ENCODE results near the gene PMM1.

GRCh38 chr22:41619979-41620588, 30.4 kb upstream of the PMM1 start:
- TF ChIP-seq CTCF (optimal IDR thresholded peaks at IDR 0.05 in 1 of 3, IDR thresholded peaks at IDR 0.05 in 1 of 3, conservative IDR thresholded peaks at IDR 0.05 in 1 of 3; ENCODE audit: extremely low read depth in 1 of 3, insufficient read depth in 2 of 3, low read length in 3 of 3) (no peak), EZH2 (IDR thresholded peaks at IDR 0.05; ENCODE audit: low read length) (no peak)
